Fibroblast of skin of abdomen (primary cell): ENCODE data around the gene ZSCAN32. TPM values are rescaled to one million over a fixed set of nuclear protein-coding genes. Genes with fewer than 3 reads are reported as not detected.

Experiments
- DNase-seq: peaks from one replicate; pipeline ENCODE4 v3.0.0-alpha.2; 2013
- polyA plus RNA-seq, 2 experiments: library from polyadenylated mRNA; unstranded; fragments of 120-200 nt; gene quantifications; one replicate each; pipeline ENCODE4 v1.2.1, GENCODE V29; 2013; ENCODE audit not compliant: insufficient read length in 2 of 2

ZSCAN32 gene
- polyA plus RNA-seq (2013, experiment 1 of 2; ENCODE audit: insufficient read length), result 11.2 TPM
- 11.7 TPM for polyA plus RNA-seq (2013, experiment 2 of 2; ENCODE audit: insufficient read length)

GRCh38 chr16:3400779-3401688 is at the start of gene ZSCAN32, which contains the start of gene ZNF174:
Gene ZSCAN32, minus strand, starts transcription at chr16:3401004. Its CDS starts 3,447 bp downstream, at chr16:3397557.
Gene ZNF174, plus strand, starts transcription at chr16:3401215. Its CDS starts 790 bp downstream, at chr16:3402005.
- DNase-seq, result peak; percentile 99

DNA sequence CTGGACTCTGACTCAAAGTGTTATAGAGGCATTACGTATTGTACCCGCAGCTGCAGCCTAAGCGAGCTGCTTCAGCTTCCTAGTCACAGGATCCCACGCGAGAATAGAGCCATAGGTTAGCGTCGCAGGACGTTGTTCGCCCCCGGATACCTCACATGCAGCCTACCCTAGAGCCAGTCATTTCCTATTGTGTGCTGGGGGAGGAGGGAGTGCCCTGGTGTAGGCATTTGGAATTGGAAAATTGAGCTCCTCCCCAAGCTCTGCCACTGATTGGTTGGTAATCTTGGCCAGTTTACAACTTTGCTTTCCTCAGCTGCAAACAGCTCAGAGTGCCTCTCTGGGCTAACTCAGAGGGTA is 43.2 kb upstream of the ZSCAN32 start:
- peak; percentile 58 for DNase-seq

DNA sequence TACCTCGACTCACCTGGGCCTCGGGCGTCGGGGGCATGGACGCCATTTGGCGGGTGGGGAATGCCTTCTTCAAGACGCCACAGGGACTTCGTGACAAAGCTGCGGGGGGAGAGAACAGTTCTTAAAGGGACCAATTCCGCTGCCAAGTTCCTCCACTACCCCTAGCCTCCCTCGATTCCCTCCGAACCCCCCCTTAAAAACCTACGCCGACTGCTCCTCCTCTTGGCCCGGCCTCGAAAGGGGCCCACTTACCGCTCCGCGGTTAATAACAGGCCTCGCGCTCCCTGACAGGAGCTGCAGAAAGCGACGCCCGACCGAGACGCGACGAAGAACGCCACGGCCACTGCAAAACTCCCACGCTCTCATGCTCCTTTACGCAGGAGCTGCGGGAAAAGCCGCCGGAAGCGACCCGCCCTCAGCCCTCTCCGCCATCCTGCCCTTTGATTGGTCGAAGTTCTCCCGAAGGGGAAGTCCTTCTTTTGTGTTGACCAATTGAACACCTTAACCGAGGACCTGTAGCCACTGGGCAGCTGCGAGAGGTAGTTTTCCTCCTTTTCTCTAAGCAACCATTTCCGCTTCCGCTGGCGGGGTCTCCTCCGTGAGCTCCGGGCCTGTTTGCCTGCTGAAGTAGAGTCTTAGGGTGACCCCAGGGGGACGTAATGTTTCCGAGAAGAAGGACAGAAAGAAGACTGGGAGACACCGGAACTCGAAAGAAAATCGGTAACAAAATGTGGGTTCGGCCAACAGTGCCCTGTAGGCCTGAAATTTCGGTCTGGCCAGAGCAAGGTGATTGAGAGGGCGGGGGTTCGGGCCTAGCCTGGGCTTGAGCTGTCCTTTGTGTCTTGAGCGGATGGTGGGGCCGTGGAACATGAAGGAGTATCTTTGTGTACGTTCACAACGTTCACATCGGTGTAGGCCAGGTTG is 42.6 kb upstream of the ZSCAN32 start, which contains the start of the genes NAA60 and ZNF597:
NAA60 (plus strand) TSS at position 573 of the 924 bp plus-strand sequence. CDS start 32,548 bp downstream, outside the sequence.
ZNF597 (minus strand) TSS at position 397 of the 924 bp plus-strand sequence; CDS start at position 46, 351 bp downstream.
- DNase-seq, result peak; percentile 94

DNA sequence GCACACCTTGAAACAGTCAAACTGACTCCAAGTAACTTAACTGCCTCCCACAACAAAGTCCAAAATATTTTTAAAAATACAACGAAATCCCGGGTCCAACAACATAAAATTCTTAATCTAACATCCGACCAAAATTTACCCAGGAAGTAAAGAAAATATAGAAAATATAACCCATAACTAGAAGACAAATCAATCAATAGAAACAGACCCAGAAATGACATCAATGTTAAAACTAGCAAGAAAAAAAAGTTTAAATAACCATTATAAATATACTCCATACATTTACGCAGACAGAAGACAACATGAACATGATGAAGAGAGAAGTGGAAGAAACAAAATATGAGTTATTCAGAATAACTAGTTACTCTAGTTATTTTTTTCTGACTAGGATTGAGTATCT is 38.8 kb upstream of the ZSCAN32 start:
- DNase-seq, result no peak

- DNase-seq, result no peak
Measured at GRCh38 chr16:3434373-3434772, 33.6 kb upstream of the ZSCAN32 start.

DNA sequence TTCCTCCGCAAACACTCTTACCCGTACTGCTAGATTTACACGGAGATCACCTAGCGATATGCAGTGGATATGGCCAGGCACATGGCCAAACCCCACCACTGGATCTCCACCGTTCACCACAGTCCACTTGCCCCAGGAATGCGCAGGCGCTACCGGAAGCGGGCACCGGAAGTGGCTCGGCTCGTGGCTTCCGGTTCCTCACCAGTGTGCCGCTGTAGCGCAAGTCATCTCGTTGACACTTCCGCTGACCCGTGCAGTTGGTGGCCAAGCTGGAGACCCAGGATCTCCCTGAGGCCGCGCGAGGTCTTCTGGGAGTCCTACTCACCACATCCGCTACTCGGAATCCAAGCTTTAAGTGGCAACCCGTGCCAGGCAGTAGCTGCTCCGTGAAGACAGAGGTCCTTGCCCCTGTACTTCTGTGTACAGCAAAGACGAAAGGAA is 31.0 kb upstream of the ZSCAN32 start:
- peak; percentile 28 for DNase-seq

DNA sequence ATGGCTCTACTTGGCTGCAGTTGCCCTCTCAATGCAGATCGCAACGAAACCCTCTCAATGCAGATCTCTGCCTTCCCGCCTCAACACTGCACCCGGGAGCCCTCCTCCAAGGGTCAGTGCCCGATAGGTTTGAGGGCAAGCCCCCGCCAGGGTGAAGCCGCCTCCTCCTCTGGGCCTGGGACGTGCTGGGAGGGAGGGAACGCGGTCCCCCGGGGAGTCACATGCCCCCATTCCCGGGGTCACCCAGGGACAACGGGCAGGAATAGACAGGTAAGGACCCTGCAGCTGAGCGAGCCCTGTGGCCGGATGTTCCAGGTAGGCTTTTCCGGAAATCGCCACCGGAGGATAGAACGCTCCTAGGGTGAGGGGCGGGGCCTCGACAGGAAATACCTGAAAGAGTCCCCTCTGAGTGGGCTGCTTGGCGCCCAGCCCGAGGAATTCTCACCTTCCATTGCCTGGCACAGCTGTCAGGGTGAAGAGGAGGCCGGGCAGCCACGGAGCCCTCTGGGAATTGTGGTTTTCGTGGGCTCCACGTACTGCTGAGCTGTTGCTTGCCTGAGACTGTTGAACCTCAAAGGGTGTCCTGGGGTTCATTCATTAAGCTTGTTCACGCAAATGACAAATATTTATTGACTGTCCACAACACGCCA is 13.1 kb upstream of the ZSCAN32 start:
- no peak for DNase-seq

DNA sequence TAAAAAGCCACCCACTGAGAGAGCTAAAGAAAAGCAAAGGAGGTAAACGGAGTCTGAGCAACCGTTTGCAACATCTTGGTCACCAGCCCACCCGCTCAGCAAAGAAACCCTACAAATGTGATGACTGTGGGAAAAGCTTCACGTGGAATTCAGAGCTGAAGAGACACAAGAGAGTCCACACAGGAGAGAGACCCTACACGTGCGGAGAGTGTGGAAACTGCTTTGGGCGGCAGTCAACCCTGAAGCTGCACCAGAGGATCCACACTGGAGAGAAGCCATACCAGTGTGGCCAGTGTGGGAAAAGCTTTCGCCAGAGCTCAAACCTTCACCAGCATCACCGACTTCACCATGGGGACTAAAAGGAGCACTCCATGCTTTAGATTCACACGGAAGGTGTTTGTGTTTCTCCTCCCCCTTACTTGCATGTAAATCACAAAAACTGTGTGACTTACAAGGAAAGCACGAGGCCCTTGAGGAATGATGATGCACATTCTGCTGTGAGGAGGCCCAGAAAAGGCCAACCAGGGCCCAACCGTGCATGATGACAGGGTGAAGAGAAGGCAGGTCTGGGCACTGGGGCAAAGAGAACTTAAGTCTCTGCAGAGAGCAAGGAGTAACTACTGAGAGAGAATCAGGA is 7.9 kb upstream of the ZSCAN32 start:
- no peak for DNase-seq

GRCh38 chr16:3401719-3402397 is 1.1 kb upstream of the ZSCAN32 start:
- DNase-seq, result peak; percentile 9

- DNase-seq, result no peak
Measured at GRCh38 chr16:3400446-3400778, 392 bp downstream of the ZSCAN32 start.

GRCh38 chr16:3389663-3390338 is 11.0 kb downstream of the ZSCAN32 start:
- no peak for DNase-seq

DNA sequence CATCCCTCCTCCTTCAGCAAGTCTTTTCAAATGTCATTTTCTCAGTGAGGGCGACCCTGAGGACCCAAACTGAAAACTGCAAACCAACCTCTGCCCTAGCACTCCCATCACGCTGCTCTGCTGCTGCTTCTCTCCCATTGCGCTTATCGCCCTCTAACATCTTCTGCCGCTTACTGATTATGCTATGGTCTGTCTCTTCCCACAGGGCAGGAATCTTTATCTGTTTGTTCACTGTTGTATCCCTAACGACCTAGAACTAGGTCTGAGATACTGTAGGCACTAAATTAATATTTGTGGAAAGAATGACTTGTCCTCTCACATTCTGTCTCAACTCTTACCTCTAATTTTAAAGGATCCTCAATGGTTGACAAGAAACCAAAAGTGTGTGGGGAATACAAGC is 12.5 kb downstream of the ZSCAN32 start:
- no peak for DNase-seq

- DNase-seq, result no peak
Measured at GRCh38 chr16:3383045-3383448, 17.8 kb downstream of the ZSCAN32 start.

DNA sequence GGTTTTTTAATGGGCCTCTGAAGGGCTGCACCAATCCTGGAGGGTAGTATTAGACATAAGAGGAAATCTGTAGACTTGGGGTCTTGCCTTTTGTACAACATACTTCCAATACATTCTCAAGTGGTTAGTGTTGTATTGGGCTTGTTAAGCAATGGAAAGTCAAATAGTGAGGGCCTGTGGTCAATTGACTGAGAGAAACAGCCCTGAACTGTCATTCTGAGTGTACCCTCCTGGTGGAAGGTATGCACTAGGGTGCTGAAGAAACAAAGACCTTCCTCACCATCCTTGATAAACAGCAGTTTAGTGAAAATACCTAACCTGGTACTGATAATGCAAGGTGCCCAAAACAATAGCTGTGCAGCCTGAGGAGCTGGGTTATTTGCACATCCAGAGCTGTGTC is 22.9 kb downstream of the ZSCAN32 start:
- DNase-seq, result no peak

DNA sequence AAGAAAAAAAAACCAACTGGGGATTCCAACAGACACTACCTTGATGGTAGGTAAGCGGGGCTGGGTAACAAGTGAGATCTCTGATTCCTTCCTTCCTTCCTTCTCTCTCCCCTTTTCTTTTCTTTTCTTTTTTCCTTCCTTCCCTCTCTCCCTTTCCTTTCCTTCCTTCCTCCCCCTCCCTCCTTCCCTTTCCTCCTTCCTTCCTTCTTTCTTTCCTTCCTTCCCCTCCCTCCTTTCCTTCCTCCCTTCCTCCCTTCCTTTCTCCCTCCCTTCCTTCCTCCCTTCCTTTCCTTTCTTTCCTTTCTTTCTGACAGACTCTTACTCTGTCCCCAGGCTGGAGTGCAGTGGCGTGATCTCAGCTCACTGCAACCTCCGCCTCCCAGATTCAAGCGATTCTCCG is 25.1 kb downstream of the ZSCAN32 start:
- DNase-seq, result no peak

DNA sequence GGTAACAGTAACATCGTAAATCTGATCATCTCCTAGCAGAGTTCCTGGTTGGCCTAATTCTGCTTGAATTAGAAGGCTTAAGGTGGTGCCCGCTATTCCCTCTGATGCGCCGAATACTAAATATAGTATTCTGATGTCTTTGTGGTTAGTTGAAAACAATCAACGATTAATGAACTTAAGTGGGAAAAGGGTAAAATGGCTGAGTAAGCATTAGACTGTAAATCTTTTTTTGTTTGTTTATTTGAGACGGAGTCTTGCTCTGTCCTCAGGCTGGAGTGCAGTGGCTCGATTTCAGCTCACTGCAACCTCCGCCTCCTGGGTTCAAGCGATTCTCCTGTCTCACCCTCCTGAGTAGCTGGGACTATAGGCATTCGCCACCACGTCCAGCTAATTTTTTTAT is 31.7 kb downstream of the ZSCAN32 start:
- DNase-seq, result no peak

- peak; percentile 94 for DNase-seq
Measured at GRCh38 chr16:3364774-3365427, 35.9 kb downstream of the ZSCAN32 start.

- no peak for DNase-seq
Measured at GRCh38 chr16:3363793-3364192, 37.0 kb downstream of the ZSCAN32 start.

GRCh38 chr16:3362931-3363330 is 37.9 kb downstream of the ZSCAN32 start:
- DNase-seq, result no peak

DNA sequence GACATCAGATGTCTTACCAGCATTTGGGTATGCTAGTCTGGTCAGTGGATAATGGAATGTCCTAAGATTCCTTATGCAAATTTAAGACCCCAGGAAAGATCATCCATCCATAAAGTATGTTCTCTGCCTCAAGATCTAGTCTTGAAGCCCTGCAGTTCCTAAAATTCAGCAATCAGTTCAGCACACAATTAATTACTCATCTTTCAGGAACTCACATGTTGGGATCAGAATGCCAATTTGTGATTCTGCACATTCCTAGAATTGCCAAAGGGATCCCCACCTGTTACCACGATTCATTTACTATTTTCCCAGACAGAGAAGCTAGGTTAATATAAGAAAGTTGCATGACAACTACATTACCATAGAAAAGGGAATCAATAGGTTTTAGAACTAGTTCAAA is 41.9 kb downstream of the ZSCAN32 start:
- DNase-seq, result no peak
